ENCODE measurements around the gene BTBD9.

BTBD9 gene

GRCh38 chr6:38554014-38554413, 85.7 kb downstream of the BTBD9 start:
- no peak for TF ChIP-seq CTCF (IDR thresholded peaks at IDR 0.05; ENCODE audit: insufficient read depth, low read depth, low read length, missing control alignments)
- DNase-seq (ENCODE audit: low read depth), result no peak

GRCh38 chr6:38552121-38552520, 87.6 kb downstream of the BTBD9 start:
- no peak for DNase-seq (ENCODE audit: low read depth)
- no peak overlapping the region for H3K4me3 ChIP-seq (ENCODE audit: low read length)

More at GRCh38 chr6:38554014-38554413, 85.7 kb downstream of the BTBD9 start:
- H3K4me3 ChIP-seq (ENCODE audit: low read length), result no peak overlapping the region

GRCh38 chr6:38549795-38550194, 89.9 kb downstream of the BTBD9 start:
- no peak overlapping the region for H3K4me3 ChIP-seq (ENCODE audit: low read length)
- no peak for TF ChIP-seq CTCF (IDR thresholded peaks at IDR 0.05; ENCODE audit: insufficient read depth, low read depth, low read length, missing control alignments)
- DNase-seq (ENCODE audit: low read depth), result no peak

More at GRCh38 chr6:38552121-38552520, 87.6 kb downstream of the BTBD9 start:
- TF ChIP-seq CTCF (IDR thresholded peaks at IDR 0.05; ENCODE audit: insufficient read depth, low read depth, low read length, missing control alignments), result no peak

GRCh38 chr6:38549180-38549579, 90.5 kb downstream of the BTBD9 start:
- no peak for TF ChIP-seq CTCF (IDR thresholded peaks at IDR 0.05; ENCODE audit: insufficient read depth, low read depth, low read length, missing control alignments)
- DNase-seq (ENCODE audit: low read depth), result no peak
- H3K4me3 ChIP-seq (ENCODE audit: low read length), result no peak overlapping the region

GRCh38 chr6:38543022-38543421, 96.7 kb downstream of the BTBD9 start:
- H3K4me3 ChIP-seq (ENCODE audit: low read length), result no peak overlapping the region
- DNase-seq (ENCODE audit: low read depth), result no peak
- no peak for TF ChIP-seq CTCF (IDR thresholded peaks at IDR 0.05; ENCODE audit: insufficient read depth, low read depth, low read length, missing control alignments)

- TF ChIP-seq CTCF (IDR thresholded peaks at IDR 0.05; ENCODE audit: insufficient read depth, low read depth, low read length, missing control alignments), result no peak
- peak; percentile 71 for DNase-seq (ENCODE audit: low read depth)
Observed at GRCh38 chr6:38542031-38542430, 97.7 kb downstream of the BTBD9 start.

GRCh38 chr6:38533064-38533463, 106.7 kb downstream of the BTBD9 start:
- TF ChIP-seq CTCF (IDR thresholded peaks at IDR 0.05; ENCODE audit: insufficient read depth, low read depth, low read length, missing control alignments), result no peak
- no peak for DNase-seq (ENCODE audit: low read depth)
- H3K4me3 ChIP-seq (ENCODE audit: low read length), result no peak overlapping the region

More at GRCh38 chr6:38542031-38542430, 97.7 kb downstream of the BTBD9 start:
- H3K4me3 ChIP-seq (ENCODE audit: low read length), result no peak overlapping the region
